Panc1 (cell line): ENCODE data around the gene NCKAP5. TPM values are rescaled to one million over a fixed set of nuclear protein-coding genes. Genes with fewer than 3 reads are reported as not detected.
"Not testable (repeated sequence)": the region's sequence is repeated elsewhere in the genome, so short reads cannot be mapped to it uniquely, and the experiment has no call there.

Experiments used
- ATAC-seq: fragments of 200-7000 bp; cut with Tn5 transposase; 2 replicates; pipeline ENCODE4 v1.9.1; 2020; ENCODE audit warnings: mild to moderate bottlenecking, moderate library complexity
- BruUV-seq: library from RNA; stranded (reverse); fragments of 400-500 nt; replicated peaks from 2 replicates; lab custom pipeline; 2021; lab: Mats Ljungman, UMichigan
- CTCF ChIA-PET: fragments of 300-600 bp; sonication (Branson Sonifier 250); formaldehyde crosslinking; loops from one replicate; lab custom pipeline; 2022; ENCODE audit warnings: antibody characterized with exemption; lab: Charles Lee
- POLR2A ChIA-PET: fragments of 300-600 bp; sonication (Branson Sonifier 250); formaldehyde crosslinking; loops from one replicate; lab custom pipeline; 2022; ENCODE audit warnings: antibody characterized with exemption; lab: Charles Lee
- DNase-seq: peaks from one replicate; pipeline ENCODE4 v3.0.0-alpha.2; 2010; ENCODE audit warnings: low read depth, low spot score
- H3K27ac ChIP-seq: 2 replicates; pipeline ENCODE4 v1.5.1; 2011; ENCODE audit warnings: mild to moderate bottlenecking, low read length, inconsistent platforms
- H3K27me3 ChIP-seq: fragments of 200-500 bp; sonication (Bioruptor generic); 2 replicates; pipeline ENCODE4 v1.6.0; 2014; ENCODE audit warnings: low read length, inconsistent platforms; ENCODE audit not compliant: control insufficient read depth, insufficient read depth
- H3K36me3 ChIP-seq: fragments of 200-500 bp; sonication (Bioruptor generic); 2 replicates; pipeline ENCODE4 v1.5.1; 2014; ENCODE audit warnings: inconsistent platforms, mild to moderate bottlenecking, low read length, moderate library complexity; ENCODE audit not compliant: control insufficient read depth, insufficient read depth
- H3K4me1 ChIP-seq: 2 replicates; pipeline ENCODE4 v1.5.1; 2011; ENCODE audit warnings: inconsistent platforms, mild to moderate bottlenecking, low read length, moderate library complexity; ENCODE audit not compliant: control insufficient read depth, insufficient read depth
- H3K4me3 ChIP-seq, 2 experiments: 2 replicates each; pipeline ENCODE4 v1.5.1; 2011 to 2012; ENCODE audit warnings: low read depth in 2 of 2, low read length in 2 of 2, mild to moderate bottlenecking in 2 of 2, inconsistent platforms in 1 of 2, moderate library complexity in 1 of 2
- H3K9me3 ChIP-seq: fragments of 200-500 bp; sonication (Bioruptor generic); 2 replicates; pipeline ENCODE4 v1.5.1; 2014; ENCODE audit warnings: low read depth, mild to moderate bottlenecking, inconsistent platforms, low read length, moderate library complexity; ENCODE audit not compliant: control insufficient read depth, insufficient read depth
- POLR2AphosphoS5 ChIP-seq: IDR thresholded peaks from 2 replicates; pipeline ENCODE4 v1.6.1; 2012; ENCODE audit warnings: mild to moderate bottlenecking, low read depth, low read length, moderate library complexity
- SIN3A ChIP-seq: IDR thresholded peaks from 2 replicates; pipeline ENCODE4 v1.6.1; 2012; ENCODE audit warnings: low read depth, mild to moderate bottlenecking, low read length, moderate library complexity, borderline replicate concordance; ENCODE audit not compliant: insufficient read depth
- TCF7L2 ChIP-seq: IDR thresholded peaks from 2 replicates; pipeline ENCODE4 v1.6.1; 2011; ENCODE audit warnings: mild to moderate bottlenecking, low read depth, low read length, inconsistent platforms
- in situ Hi-C: cut with HindIII; loops from 2 replicates; pipeline ENCODE4 v1.10.0; 2016; ENCODE audit warnings: low sequenced_read_pairs, low pct_unique_long_range_greater_than_20kb
- intact Hi-C: fragments of 100-400 bp; cut with micrococcal nuclease; formaldehyde crosslinking; loops from one replicate; pipeline ENCODE4 v1.10.0; 2022; ENCODE audit not compliant: unreplicated experiment
- total RNA-seq: library from RNA; stranded (reverse); gene quantifications from one replicate; pipeline ENCODE4 v1.2.1, GENCODE V29; 2021; ENCODE audit not compliant: unreplicated experiment
- TF ChIP-seq, protein P1 (sequence below), 2 experiments: IDR thresholded peaks; 2 replicates each; pipeline ENCODE4 v1.6.1; 2011 to 2012; ENCODE audit warnings: low read depth in 2 of 2, control low read depth in 1 of 2, low read length in 1 of 2, mild to moderate bottlenecking in 1 of 2, moderate library complexity in 1 of 2; ENCODE audit not compliant: insufficient read depth in 1 of 2
- TF ChIP-seq, protein P2 (sequence below): fragments of 450-650 bp; IDR thresholded peaks from 2 replicates; pipeline ENCODE4 v1.5.1; 2017; ENCODE audit warnings: mild to moderate bottlenecking

The NCKAP5 gene
- total RNA-seq, 1 experiment from 2014 or later: 0.10 TPM

DNA sequence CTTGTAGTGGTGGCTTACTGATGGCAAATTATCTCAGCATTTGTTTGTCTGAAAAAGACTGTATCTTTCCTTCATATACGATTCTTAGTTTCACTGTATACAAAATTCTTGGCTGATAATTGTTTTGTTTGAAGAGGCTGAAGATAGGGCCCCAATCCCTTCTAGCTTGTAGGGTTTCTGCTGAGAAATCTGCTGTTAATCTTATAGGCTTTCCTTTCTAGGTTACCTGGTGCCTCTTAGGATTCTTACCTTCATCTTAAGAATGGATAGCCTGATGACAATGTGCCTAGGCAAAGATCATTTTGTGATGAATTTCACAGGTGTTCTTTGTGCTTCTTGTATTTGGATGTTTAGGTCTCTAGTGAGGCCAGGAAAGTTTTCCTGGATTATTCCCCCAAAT is 758.3 kb downstream of the NCKAP5 start:
- H3K27me3 ChIP-seq, ATAC-seq, in situ Hi-C loops, H3K27ac ChIP-seq, CTCF ChIA-PET, DNase-seq, H3K36me3 ChIP-seq, H3K4me3 ChIP-seq, intact Hi-C loops, BruUV-seq, POLR2A ChIA-PET, H3K4me1 ChIP-seq, H3K9me3 ChIP-seq: not testable (repeated sequence)

DNA sequence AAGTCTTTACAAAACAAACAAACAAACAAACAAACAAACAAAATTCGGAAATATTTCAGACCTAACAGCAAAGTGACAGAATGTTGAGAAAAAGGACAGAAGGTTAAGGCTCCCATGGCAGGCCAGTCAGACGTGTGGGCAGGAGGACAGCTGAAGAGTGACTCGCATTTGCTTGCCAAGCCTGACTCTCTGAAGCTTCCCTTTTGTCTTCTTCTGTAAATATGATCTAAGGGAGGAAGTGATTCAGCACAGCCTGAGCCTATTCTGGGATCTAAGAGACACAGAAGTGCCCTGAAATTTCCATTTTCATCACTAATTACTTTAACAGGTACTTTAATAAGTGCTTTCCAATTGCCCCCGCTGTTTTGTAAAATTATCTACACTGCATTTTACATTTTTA is 764.2 kb downstream of the NCKAP5 start:
- ATAC-seq: no peak
- CTCF ChIA-PET: no interaction called here

DNA sequence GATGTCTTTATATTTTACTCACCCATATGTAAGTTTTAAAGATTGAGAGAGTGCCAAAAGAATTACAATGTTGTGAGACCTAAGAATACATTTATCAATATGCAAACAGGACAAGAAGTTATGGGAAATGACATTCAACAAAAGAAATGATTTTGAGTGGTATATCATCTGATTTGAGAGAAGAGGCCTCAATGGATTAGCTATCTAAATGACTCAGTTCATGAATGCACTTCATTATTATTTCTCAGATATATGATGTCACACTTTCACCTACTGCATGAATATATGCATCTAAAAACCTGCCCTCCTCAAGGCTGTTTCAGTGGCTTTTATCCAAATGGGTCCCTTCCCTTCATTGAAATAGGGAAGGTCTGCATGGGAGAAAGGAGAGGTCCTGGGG is 769.9 kb downstream of the NCKAP5 start:
- Histone ChIP-seq H3K9me3 (no peaks in the 10 kb centered on the region), H3K27ac (no peak overlapping the region), H3K36me3 (no peaks in the 10 kb centered on the region), H3K4me3 (no peak overlapping the region), H3K27me3 (no peaks in the 10 kb centered on the region), H3K4me1 (no peaks in the 10 kb centered on the region)
- intact Hi-C loops (no loop called here), in situ Hi-C loops (no loop called here)
- POLR2A ChIA-PET: no interaction called here
- BruUV-seq: no TSS peak
- TF ChIP-seq TCF7L2: no peak
- CTCF ChIA-PET: no interaction called here
- ATAC-seq: no peak
- DNase-seq: no peak

More for the DNA sequence above, 764.2 kb downstream of the NCKAP5 start:
- DNase-seq: no peak
- Histone ChIP-seq H3K4me3 (no peak overlapping the region), H3K4me1 (no peaks in the 10 kb centered on the region), H3K36me3 (no peaks in the 10 kb centered on the region), H3K27ac (no peak overlapping the region), H3K9me3 (no peaks in the 10 kb centered on the region), H3K27me3 (no peaks in the 10 kb centered on the region)
- intact Hi-C loops: no loop called here
- POLR2A ChIA-PET: no interaction called here
- no TSS peak for BruUV-seq
- TF ChIP-seq, protein P1, sequence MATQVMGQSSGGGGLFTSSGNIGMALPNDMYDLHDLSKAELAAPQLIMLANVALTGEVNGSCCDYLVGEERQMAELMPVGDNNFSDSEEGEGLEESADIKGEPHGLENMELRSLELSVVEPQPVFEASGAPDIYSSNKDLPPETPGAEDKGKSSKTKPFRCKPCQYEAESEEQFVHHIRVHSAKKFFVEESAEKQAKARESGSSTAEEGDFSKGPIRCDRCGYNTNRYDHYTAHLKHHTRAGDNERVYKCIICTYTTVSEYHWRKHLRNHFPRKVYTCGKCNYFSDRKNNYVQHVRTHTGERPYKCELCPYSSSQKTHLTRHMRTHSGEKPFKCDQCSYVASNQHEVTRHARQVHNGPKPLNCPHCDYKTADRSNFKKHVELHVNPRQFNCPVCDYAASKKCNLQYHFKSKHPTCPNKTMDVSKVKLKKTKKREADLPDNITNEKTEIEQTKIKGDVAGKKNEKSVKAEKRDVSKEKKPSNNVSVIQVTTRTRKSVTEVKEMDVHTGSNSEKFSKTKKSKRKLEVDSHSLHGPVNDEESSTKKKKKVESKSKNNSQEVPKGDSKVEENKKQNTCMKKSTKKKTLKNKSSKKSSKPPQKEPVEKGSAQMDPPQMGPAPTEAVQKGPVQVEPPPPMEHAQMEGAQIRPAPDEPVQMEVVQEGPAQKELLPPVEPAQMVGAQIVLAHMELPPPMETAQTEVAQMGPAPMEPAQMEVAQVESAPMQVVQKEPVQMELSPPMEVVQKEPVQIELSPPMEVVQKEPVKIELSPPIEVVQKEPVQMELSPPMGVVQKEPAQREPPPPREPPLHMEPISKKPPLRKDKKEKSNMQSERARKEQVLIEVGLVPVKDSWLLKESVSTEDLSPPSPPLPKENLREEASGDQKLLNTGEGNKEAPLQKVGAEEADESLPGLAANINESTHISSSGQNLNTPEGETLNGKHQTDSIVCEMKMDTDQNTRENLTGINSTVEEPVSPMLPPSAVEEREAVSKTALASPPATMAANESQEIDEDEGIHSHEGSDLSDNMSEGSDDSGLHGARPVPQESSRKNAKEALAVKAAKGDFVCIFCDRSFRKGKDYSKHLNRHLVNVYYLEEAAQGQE (IDR thresholded peaks at IDR 0.05; ENCODE audit: insufficient read depth in 1 of 2, low read depth in 2 of 2, low read length in 1 of 2): no peak
- TF ChIP-seq SIN3A (no peak), TCF7L2 (no peak), POLR2AphosphoS5 (no peak)
- TF ChIP-seq, protein P2, sequence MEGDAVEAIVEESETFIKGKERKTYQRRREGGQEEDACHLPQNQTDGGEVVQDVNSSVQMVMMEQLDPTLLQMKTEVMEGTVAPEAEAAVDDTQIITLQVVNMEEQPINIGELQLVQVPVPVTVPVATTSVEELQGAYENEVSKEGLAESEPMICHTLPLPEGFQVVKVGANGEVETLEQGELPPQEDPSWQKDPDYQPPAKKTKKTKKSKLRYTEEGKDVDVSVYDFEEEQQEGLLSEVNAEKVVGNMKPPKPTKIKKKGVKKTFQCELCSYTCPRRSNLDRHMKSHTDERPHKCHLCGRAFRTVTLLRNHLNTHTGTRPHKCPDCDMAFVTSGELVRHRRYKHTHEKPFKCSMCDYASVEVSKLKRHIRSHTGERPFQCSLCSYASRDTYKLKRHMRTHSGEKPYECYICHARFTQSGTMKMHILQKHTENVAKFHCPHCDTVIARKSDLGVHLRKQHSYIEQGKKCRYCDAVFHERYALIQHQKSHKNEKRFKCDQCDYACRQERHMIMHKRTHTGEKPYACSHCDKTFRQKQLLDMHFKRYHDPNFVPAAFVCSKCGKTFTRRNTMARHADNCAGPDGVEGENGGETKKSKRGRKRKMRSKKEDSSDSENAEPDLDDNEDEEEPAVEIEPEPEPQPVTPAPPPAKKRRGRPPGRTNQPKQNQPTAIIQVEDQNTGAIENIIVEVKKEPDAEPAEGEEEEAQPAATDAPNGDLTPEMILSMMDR: no peak
- in situ Hi-C loops: no loop called here
